Measurements from ENCODE around the gene SPECC1L. TPM values are rescaled to one million over a fixed set of nuclear protein-coding genes. Genes with fewer than 3 reads are reported as not detected.

The SPECC1L gene
- total and polyA plus RNA-seq, 10 of the 15 experiments (the other 5 are each of a cell fraction or from before 2014, with no cell fraction given) = 1.9 to 40.6 (median 19.1) TPM

GRCh38 chr22:24465566-24465965 lies 194.9 kb downstream of the SPECC1L start:
- FAIRE-seq (no peak), DNase-seq (ENCODE audit: low read depth, low spot score) (no peak), ATAC-seq (no peak)
- H3K79me2 ChIP-seq (ENCODE audit: control insufficient read depth, insufficient read depth, low read length) = no peaks in the 10 kb centered on the region
- H3K27me3 ChIP-seq (replicated peaks in 1 of 2; ENCODE audit: control insufficient read depth in 2 of 2, insufficient read depth in 2 of 2, low read length in 1 of 2) = no peaks in the 10 kb centered on the region
- no peaks in the 10 kb centered on the region for H3K9me3 ChIP-seq (replicated peaks; ENCODE audit: control insufficient read depth, insufficient read depth, low read length)
- SMC1A ChIA-PET (ENCODE audit: uncharacterized antibody, unreplicated experiment) = interaction anchor here (1.0 to 1.6 kb wide), 5 partner anchors 10 to 41 kb away, joined by 4 to 5 read pairs (median 4); no protein-coding TSS in a partner anchor
- intact Hi-C loops (cut with micrococcal nuclease; ENCODE audit: unreplicated experiment) (no loop called here), in situ Hi-C loops (cut with MboI) (no loop called here)
- H3K4me3 ChIP-seq = no peak overlapping the region
- no peaks in the 10 kb centered on the region for H3K36me3 ChIP-seq (ENCODE audit: control insufficient read depth in 2 of 2, insufficient read depth in 2 of 2, low read length in 1 of 2)
- no peak overlapping the region for H3K27ac ChIP-seq (ENCODE audit: control insufficient read depth, insufficient read depth)
- H3K4me1 ChIP-seq (ENCODE audit: control insufficient read depth, insufficient read depth, low read length) = peaks cover 10% of the 10 kb centered on the region
- CTCF ChIA-PET = interaction anchor here (0.9 to 1.8 kb wide), 5 partner anchors 12 to 37 kb away, joined by 3 to 5 read pairs (median 3); no protein-coding TSS in a partner anchor
- no peaks in the 10 kb centered on the region for H4K20me1 ChIP-seq (ENCODE audit: control insufficient read depth, insufficient read depth)
- TF ChIP-seq SRF (IDR thresholded peaks at IDR 0.05; ENCODE audit: low read depth in 2 of 2, low read length in 2 of 2) = no peak
- no peak for TF ChIP-seq NR2C1 (IDR thresholded peaks at IDR 0.05)
- no peak for TF ChIP-seq ZSCAN29 (IDR thresholded peaks at IDR 0.05)
- TF ChIP-seq SIN3A (IDR thresholded peaks at IDR 0.05; ENCODE audit: low read depth, low read length) = no peak
- no peak for TF ChIP-seq NFXL1 (IDR thresholded peaks at IDR 0.05; ENCODE audit: borderline replicate concordance)
- no peak for TF ChIP-seq USF2 (IDR thresholded peaks at IDR 0.05; ENCODE audit: borderline replicate concordance, low read depth, low read length)
- no peak for TF ChIP-seq FOXM1 (IDR thresholded peaks at IDR 0.05; ENCODE audit: low read depth, low read length)
- TF ChIP-seq, protein P1, sequence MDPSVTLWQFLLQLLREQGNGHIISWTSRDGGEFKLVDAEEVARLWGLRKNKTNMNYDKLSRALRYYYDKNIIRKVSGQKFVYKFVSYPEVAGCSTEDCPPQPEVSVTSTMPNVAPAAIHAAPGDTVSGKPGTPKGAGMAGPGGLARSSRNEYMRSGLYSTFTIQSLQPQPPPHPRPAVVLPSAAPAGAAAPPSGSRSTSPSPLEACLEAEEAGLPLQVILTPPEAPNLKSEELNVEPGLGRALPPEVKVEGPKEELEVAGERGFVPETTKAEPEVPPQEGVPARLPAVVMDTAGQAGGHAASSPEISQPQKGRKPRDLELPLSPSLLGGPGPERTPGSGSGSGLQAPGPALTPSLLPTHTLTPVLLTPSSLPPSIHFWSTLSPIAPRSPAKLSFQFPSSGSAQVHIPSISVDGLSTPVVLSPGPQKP (IDR thresholded peaks at IDR 0.05; ENCODE audit: low read depth, low read length) = no peak
- TF ChIP-seq POLR2AphosphoS2 (IDR thresholded peaks at IDR 0.05; ENCODE audit: low read depth, low read length) = no peak
- TF ChIP-seq SUZ12 (IDR thresholded peaks at IDR 0.05; ENCODE audit: unreplicated experiment) = no peak
- TF ChIP-seq, protein P2, sequence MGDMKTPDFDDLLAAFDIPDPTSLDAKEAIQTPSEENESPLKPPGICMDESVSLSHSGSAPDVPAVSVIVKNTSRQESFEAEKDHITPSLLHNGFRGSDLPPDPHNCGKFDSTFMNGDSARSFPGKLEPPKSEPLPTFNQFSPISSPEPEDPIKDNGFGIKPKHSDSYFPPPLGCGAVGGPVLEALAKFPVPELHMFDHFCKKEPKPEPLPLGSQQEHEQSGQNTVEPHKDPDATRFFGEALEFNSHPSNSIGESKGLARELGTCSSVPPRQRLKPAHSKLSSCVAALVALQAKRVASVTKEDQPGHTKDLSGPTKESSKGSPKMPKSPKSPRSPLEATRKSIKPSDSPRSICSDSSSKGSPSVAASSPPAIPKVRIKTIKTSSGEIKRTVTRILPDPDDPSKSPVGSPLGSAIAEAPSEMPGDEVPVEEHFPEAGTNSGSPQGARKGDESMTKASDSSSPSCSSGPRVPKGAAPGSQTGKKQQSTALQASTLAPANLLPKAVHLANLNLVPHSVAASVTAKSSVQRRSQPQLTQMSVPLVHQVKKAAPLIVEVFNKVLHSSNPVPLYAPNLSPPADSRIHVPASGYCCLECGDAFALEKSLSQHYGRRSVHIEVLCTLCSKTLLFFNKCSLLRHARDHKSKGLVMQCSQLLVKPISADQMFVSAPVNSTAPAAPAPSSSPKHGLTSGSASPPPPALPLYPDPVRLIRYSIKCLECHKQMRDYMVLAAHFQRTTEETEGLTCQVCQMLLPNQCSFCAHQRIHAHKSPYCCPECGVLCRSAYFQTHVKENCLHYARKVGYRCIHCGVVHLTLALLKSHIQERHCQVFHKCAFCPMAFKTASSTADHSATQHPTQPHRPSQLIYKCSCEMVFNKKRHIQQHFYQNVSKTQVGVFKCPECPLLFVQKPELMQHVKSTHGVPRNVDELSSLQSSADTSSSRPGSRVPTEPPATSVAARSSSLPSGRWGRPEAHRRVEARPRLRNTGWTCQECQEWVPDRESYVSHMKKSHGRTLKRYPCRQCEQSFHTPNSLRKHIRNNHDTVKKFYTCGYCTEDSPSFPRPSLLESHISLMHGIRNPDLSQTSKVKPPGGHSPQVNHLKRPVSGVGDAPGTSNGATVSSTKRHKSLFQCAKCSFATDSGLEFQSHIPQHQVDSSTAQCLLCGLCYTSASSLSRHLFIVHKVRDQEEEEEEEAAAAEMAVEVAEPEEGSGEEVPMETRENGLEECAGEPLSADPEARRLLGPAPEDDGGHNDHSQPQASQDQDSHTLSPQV (IDR thresholded peaks at IDR 0.05) = no peak
- no peak overlapping the region for H3K9ac ChIP-seq (ENCODE audit: control insufficient read depth, insufficient read depth, low read length)
- H3K4me2 ChIP-seq (ENCODE audit: control insufficient read depth, insufficient read depth) = no peak overlapping the region
- RAD21 ChIA-PET (ENCODE audit: unreplicated experiment) = interaction anchor here (1.2 to 1.3 kb wide), 2 partner anchors 18 to 31 kb away, joined by 3 read pairs; no protein-coding TSS in a partner anchor
- no TSS peak for BruUV-seq (replicated peaks)
- H2AFZ ChIP-seq (ENCODE audit: control insufficient read depth, low read depth, low read length) = no peak overlapping the region
- 60% methylated on average over 5 of the region's 5 CpGs for WGBS (ENCODE audit: insufficient coverage, insufficient replicate concordance, low lambda C conversion rate, missing lambda C conversion rate)
- POLR2A ChIA-PET = interaction anchor here (2.2 kb wide), 1 partner anchor 9 kb away, joined by 7 read pairs; no protein-coding TSS in a partner anchor
